HG03066 (cell line): ENCODE measurements around the gene IRF4.

ENCODE experiments used
- ATAC-seq: cut with Tn5 transposase; IDR thresholded peaks from one replicate; pipeline ENCODE4 v1.9.1; 2021; ENCODE audit warnings: low read depth; ENCODE audit not compliant: unreplicated experiment

Gene IRF4

DNA sequence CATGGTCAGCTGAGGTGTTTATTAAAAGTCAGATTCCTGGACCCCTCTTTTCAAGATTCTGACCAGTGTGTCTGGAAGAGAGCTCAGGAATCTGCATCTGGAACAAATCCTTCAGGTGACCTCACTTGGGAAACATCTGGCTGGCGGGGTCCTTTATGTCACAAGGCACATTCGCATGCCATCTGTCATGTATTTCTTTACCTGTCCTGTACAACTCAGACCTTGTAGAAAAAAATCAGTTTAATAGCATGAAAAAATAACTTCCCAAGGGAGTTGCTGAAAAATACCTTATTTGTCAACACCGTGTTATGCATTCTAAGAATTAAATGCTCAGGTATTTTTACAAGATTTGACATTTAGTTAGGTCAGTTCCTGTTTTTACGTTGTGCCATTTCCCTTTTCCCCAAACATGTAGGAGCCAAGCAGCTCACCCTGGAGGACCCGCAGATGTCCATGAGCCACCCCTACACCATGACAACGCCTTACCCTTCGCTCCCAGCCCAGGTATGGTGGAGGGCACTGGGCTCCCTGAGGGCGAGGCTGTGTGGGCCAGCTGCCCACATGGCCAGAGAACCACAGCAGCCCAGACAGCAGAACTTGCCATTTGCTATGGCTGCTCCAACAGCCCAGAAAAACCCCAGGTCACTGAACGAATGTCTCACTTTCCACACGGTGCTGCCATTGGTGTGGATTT is 4.0 kb downstream of the IRF4 start:
- no peak for ATAC-seq

DNA sequence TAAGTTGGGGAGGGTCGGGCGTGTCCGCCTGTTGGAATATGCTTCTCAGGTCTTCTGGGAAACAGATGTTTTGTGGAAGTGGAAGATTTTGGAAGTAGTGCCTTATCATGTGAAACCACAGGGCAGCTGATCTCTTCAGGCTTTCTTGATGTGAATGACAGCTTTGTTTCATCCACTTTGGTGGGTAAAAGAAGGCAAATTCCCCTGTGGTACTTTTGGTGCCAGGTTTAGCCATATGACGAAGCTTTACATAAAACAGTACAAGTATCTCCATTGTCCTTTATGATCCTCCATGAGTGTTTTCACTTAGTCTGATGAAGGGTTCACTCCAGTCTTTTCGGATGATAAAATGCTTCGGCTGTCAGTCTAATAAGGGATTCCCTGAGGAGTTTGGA is 4.6 kb downstream of the IRF4 start:
- no peak for ATAC-seq

DNA sequence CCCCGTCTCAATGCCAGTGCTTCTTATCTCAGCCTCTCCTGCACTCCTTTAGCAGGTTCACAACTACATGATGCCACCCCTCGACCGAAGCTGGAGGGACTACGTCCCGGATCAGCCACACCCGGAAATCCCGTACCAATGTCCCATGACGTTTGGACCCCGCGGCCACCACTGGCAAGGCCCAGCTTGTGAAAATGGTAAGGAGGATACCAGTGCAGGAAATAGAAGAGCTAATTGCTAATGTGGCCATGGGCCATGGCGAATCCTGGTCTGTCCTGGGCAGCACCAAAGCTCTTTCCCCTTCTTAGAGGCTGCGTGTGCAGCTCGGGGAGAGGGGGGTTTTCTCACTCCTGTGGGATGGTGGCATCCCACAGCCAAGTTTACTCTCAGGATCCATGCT is 5.5 kb downstream of the IRF4 start:
- ATAC-seq: no peak

DNA sequence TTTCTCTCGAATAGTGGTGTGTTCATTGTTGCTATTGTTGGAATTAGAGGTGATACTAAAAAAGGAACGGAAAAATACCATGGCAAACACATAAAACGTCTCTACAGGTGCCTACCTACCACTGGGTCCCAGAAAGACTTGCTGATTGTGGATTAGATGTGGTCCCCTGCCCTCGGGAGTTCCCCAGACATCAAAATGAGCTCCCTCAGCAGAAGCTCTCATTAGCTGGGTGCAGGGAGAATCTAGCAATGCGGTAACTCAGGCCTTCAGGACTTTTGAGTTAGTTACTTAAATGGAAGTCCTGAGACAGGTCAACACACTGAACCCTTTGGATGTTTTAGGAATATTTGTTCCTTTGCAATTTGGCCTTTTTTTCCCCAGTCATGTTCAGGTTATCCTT is 6.1 kb downstream of the IRF4 start:
- no peak for ATAC-seq

DNA sequence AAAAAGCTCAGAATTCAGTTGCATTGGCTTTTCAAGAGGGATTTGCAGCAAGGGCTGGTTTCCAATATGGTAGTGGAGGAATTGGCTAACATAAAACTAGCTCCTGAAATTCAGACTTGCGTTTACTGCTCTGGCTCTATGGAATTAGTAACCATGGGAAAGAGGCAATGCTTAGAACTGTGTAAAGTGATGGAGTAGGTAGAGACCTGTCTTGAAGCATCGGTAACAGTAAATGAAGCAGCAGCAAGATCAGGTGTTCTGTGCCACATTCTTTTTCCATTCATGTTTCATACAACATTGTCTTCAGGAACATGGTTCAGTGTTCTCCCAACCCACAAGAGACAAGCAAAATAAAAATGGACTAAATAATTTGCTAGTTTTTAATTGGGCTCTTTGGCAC is 6.5 kb downstream of the IRF4 start:
- no peak for ATAC-seq

DNA sequence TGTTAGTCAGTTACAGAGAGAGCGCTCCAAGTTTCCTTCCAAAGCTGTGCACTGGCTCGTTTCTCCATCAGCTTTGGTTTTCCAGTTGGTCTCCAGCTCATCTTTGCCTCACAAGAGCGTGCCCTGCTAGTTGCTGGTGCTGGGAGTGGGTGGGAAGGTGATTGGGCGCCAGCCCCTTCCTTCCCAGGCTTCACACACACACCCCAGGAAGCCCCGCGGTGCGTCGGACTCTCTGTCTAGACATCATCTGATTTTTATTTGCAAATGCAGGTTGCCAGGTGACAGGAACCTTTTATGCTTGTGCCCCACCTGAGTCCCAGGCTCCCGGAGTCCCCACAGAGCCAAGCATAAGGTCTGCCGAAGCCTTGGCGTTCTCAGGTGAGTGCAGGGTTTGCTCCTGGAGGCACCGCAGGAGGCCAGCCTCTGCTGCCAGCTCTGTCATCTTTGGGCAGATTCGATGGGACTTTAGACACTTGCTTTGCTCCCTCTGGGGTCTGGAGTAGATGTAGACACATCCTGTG is 7.1 kb downstream of the IRF4 start:
- no peak for ATAC-seq

DNA sequence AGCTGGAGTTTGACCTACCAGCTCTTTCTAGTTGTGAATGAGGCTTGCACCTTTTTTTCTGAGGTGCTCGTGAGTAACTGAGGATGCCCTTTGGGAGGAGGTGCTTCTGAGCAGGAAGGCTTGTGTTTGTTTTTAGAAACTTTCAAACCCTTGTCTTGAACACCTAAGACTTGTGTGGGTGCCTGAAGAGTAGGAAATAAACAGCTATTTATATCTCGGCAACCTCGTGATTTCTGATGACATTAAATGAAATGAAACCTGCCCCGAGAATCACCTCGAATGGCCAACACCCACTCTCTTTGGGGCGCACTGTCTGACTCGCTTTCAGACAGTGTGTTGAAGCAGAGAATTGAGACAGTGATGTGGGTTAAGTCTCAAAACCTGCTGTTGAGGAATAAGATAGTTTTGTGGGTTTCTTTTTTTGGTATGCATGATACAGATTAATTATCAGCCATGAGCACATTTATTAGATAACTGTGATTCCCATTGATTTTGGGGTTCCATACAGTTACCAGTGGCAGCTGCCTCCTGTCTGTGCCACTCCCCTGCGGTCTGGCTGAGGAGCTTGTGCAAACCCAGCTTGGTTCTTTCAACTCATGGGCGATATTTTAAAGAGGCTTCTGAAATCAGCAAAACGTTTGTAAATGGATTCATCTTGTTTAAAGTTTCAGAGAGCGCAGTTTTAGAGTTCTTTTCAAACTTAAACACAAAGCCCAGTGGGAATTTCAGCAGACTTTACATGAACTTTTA is 8.4 kb downstream of the IRF4 start:
- peak; percentile 46 for ATAC-seq

DNA sequence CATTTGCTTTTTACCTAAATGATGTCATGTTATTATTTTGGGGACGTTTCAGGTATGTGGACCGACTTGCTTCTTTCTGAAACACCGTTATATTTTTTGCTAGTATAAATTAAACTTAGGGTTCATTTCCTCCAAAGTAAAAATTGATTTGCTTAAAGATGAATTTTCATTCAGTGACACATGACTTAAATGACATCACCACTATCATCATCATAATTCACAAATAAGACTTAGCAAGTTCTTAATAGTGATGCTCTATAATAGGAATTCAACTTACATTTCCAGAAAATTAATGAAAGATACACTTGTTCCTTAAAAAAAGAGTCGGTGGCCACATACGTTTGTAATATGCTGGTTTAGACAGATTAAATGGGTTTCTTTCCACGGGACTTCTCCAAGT is 9.3 kb downstream of the IRF4 start:
- no peak for ATAC-seq

DNA sequence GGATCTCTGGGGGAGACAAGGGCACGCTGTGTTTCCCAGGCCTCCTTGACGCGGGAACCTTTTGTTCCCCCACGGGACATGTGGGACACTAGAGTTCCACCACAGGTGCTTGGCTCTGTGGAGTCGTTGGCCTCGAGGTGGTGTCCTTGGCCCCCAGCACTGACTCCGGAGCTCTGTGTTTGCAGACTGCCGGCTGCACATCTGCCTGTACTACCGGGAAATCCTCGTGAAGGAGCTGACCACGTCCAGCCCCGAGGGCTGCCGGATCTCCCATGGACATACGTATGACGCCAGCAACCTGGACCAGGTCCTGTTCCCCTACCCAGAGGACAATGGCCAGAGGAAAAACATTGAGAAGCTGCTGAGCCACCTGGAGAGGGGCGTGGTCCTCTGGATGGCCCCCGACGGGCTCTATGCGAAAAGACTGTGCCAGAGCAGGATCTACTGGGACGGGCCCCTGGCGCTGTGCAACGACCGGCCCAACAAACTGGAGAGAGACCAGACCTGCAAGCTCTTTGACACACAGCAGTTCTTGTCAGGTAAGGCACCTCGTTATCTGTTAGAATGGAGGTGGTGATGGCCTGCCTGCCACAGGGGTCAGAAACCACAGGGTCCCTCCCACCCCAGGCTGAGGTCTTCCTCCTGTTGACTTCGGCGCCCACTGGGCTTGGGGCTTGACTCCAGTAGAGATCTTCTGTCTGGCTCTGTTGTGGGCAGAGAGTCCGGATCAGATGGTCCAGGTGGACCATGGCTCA is 9.9 kb downstream of the IRF4 start:
- no peak for ATAC-seq

DNA sequence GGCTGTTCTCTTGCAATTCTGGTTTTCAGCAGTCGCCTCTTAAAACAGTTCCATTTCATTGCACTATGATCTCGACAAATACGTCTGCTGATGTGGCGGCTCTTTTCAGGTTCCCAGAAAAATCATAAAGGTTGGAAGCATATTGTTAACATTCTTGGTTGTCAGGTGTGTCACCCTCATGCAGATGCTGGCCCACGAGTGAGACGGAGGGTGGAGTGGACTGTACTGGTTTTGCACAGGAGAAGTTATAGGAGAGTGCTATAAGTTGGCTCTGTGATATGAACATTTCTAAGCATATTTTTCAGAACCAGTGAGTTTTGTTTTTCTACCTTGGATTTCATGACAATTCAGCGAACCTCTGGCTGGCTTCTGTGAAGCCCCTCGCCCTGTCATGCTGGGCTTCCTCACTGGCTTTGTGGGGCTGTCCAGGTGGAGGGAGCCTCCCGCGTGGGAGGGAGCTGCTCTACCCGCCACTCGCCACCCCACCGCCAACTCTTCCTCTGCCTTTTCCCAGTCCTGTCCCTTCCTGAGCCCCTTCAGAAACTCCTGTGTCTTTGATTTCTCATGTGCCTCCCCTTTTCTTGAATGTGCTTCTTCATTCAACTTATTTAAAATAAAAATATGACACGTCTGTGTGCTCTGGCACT is 10.6 kb downstream of the IRF4 start:
- ATAC-seq: no peak

DNA sequence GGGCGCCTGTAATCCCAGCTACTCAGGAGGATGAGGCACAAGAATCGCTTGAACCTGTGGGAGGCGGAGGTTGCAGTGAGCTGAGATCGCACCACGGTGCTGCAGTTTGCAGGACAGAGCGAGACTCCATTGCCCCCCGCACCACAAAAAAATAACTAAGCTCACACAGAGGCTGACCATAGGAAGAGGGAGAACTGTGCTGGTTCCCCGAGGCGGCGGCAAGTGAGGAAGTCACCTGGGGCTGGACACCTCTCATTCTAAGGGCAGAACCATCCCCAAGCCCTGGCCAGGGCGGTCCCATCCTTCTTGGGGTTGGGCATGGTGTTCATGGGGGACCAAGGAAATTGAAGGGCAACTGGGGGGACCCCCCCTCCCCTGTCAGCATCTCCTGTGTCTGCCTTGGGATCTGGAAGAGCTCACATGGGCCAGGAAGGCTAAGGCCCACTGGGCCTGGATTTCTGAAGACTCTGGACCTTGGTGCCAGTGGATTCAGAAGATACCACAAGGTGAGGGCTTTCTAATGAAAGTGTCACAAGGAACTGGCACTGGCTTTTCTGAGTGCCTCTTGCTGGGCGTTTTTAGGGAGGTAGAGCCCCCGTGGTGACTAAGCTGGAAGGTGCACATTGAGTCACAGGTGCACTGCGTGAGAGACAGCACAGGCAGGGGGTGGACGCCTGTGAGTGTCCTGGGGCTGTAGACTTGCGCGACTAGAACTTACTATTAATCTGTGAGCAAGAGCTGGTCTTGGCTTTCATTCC is 11.5 kb downstream of the IRF4 start:
- no peak for ATAC-seq

DNA sequence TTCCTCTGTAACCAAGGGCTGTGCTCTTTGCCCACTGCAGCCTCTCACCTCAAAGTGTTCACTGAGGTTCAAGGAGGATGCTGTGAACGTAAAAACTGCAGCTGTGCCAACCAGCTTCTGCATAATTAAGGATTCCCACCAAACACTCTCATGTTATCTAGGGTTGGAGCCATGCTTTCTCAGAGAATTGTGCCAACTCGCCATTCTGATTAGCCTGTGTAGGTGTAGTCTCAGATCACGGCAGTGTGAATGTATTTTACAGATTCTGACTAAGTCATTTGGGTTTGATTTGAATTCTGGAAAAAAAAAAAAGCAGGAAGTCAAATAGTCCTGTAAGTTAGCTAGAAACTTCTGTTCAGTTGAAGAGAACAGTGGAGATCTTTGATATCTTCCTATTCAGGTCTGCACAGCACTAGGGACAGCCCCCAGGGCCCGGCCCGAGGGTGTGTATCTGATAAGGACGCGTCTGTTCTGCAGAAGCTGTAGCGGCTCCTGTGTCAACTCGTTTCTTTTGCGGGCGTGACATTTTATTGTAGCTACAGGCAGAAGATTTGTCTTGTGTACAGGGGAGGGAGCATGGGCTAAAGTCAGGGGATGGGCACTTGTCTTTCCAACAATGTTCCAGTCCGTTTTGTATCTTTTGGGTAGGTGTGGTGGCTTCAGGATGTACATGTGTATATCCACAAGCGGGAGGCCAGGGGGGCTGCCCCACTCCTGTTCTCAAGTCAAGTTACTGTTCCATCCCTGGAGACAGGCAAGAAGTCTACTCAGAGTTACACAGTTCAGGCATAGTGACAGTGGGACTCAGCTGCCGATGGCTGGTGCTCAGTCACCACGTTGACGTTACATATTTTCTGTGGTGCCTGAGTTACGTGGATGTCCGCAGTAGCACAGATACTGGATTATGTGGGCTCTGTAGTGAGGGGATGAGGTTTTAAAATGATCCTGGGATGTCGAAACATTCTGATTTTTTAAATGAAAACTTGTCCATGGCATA is 12.4 kb downstream of the IRF4 start:
- ATAC-seq: no peak

DNA sequence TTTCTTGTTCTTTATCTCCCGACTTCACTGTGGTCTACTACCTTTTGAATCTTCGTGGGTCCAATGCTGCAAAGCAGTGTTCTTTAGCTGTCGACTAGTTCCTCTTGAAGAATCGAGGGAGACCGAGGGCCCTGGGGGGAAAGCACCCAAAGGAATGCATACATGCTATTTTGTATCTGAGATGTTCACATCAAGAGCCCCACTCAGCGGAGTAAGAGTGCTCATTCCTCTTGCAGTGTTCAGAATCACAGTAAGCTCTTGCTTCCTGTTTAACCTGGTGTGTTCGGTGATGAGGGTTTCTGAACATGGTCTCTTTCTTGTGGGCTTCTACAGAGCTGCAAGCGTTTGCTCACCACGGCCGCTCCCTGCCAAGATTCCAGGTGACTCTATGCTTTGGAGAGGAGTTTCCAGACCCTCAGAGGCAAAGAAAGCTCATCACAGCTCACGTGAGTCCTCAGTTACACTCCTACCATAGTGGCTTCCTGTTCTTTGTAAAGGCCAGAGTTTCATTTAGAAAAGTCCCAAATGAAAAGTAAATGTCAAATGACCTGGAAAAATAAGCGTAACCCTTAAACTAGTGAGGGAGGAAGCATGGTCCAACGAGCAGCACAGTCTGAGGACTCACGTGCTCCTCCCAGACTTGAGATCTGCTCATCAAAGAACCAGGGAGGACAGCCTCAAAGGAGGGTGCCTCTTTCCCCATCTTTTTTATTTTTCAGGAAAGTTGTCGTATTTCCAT is 13.3 kb downstream of the IRF4 start:
- no peak for ATAC-seq

DNA sequence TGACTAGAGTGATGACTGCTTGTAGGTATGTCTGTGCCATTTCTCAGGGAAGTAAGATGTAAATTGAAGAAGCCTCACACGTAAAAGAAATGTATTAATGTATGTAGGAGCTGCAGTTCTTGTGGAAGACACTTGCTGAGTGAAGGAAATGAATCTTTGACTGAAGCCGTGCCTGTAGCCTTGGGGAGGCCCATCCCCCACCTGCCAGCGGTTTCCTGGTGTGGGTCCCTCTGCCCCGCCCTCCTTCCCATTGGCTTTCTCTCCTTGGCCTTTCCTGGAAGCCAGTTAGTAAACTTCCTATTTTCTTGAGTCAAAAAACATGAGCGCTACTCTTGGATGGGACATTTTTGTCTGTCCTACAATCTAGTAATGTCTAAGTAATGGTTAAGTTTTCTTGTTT is 16.6 kb downstream of the IRF4 start:
- no peak for ATAC-seq

DNA sequence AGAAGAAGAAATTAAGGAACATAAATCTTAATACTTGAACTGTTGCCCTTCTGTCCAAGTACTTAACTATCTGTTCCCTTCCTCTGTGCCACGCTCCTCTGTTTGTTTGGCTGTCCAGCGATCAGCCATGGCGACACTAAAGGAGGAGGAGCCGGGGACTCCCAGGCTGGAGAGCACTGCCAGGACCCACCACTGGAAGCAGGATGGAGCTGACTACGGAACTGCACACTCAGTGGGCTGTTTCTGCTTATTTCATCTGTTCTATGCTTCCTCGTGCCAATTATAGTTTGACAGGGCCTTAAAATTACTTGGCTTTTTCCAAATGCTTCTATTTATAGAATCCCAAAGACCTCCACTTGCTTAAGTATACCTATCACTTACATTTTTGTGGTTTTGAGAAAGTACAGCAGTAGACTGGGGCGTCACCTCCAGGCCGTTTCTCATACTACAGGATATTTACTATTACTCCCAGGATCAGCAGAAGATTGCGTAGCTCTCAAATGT is 17.1 kb downstream of the IRF4 start:
- no peak for ATAC-seq

DNA sequence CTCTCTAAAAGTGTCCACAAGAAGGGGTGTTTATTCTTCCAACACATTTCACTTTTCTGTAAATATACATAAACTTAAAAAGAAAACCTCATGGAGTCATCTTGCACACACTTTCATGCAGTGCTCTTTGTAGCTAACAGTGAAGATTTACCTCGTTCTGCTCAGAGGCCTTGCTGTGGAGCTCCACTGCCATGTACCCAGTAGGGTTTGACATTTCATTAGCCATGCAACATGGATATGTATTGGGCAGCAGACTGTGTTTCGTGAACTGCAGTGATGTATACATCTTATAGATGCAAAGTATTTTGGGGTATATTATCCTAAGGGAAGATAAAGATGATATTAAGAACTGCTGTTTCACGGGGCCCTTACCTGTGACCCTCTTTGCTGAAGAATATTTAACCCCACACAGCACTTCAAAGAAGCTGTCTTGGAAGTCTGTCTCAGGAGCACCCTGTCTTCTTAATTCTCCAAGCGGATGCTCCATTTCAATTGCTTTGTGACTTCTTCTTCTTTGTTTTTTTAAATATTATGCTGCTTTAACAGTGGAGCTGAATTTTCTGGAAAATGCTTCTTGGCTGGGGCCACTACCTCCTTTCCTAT is 17.9 kb downstream of the IRF4 start:
- ATAC-seq: no peak

DNA sequence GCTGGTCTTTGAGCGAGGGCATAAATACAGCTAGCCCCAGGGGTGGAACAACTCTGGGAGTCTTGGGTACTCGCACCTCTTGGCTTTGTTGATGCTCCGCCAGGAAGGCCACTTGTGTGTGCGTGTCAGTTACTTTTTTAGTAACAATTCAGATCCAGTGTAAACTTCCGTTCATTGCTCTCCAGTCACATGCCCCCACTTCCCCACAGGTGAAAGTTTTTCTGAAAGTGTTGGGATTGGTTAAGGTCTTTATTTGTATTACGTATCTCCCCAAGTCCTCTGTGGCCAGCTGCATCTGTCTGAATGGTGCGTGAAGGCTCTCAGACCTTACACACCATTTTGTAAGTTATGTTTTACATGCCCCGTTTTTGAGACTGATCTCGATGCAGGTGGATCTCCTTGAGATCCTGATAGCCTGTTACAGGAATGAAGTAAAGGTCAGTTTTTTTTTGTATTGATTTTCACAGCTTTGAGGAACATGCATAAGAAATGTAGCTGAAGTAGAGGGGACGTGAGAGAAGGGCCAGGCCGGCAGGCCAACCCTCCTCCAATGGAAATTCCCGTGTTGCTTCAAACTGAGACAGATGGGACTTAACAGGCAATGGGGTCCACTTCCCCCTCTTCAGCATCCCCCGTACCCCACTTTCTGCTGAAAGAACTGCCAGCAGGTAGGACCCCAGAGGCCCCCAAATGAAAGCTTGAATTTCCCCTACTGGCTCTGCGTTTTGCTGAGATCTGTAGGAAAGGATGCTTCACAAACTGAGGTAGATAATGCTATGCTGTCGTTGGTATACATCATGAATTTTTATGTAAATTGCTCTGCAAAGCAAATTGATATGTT is 19.2 kb downstream of the IRF4 start:
- ATAC-seq: no peak
